Endothelial cell of umbilical vein (primary cell): ENCODE measurements around the gene FAM153A. TPM values are rescaled to one million over a fixed set of nuclear protein-coding genes. Genes with fewer than 3 reads are reported as not detected.
"Not testable (repeated sequence)": the region's sequence is repeated elsewhere in the genome, so short reads cannot be mapped to it uniquely, and the experiment has no call there.

ENCODE experiments used
- BruUV-seq: library from RNA; stranded (reverse); fragments of 400-500 nt; replicated peaks from 2 replicates; lab custom pipeline; 2021; lab: Mats Ljungman, UMichigan
- CTCF ChIA-PET: fragments of 300-600, 350-600 bp; sonication (Branson Sonifier 250); formaldehyde crosslinking; loops from one replicate; lab custom pipeline; 2021; ENCODE audit warnings: antibody characterized with exemption, inconsistent platforms; lab: Charles Lee
- POLR2A ChIA-PET: fragments of 300-600, 350-600 bp; sonication (Branson Sonifier 250); formaldehyde crosslinking; loops from one replicate; lab custom pipeline; 2021; ENCODE audit warnings: antibody characterized with exemption, inconsistent platforms; lab: Charles Lee
- DNase-seq: peaks from one replicate; pipeline ENCODE4 v3.0.0-alpha.2; 2011; ENCODE audit warnings: low read depth, low spot score
- FAIRE-seq: peaks from 2 replicates; lab custom pipeline; 2011; peaks lifted over from hg19 to GRCh38; lab: Jason Lieb, UNC
- H2AFZ ChIP-seq: 2 replicates; pipeline ENCODE4 v1.6.0; 2012; ENCODE audit warnings: low read depth, low read length, control low read depth, inconsistent platforms
- H3K27ac ChIP-seq: 2 replicates; pipeline ENCODE4 v1.5.1; 2011; ENCODE audit warnings: low read depth, mild to moderate bottlenecking, control low read depth, low read length, moderate library complexity; ENCODE audit not compliant: insufficient read depth
- H3K27me3 ChIP-seq, 2 experiments: 2 replicates each; pipeline versions ENCODE4 v1.6.0 to v1.6.1; 2011; ENCODE audit warnings: low read length in 2 of 2, mixed read lengths in 1 of 2; ENCODE audit not compliant: control insufficient read depth in 2 of 2, insufficient read depth in 2 of 2
- H3K36me3 ChIP-seq, 2 experiments: 2 replicates in 1 of 2; 3 replicates in 1 of 2; pipeline ENCODE4 v1.5.1; 2011; ENCODE audit warnings: low read length in 2 of 2, mild to moderate bottlenecking in 1 of 2, moderate library complexity in 1 of 2; ENCODE audit not compliant: control insufficient read depth in 2 of 2, insufficient read depth in 2 of 2; ENCODE audit errors: extremely low read depth in 1 of 2
- H3K4me1 ChIP-seq: 3 replicates; pipeline ENCODE4 v1.5.1; 2011; ENCODE audit warnings: mild to moderate bottlenecking, low read length; ENCODE audit not compliant: control insufficient read depth, insufficient read depth; ENCODE audit errors: extremely low read depth
- H3K4me2 ChIP-seq: 2 replicates; pipeline ENCODE4 v1.6.1; 2011; ENCODE audit warnings: low read length, control low read depth, mixed read lengths; ENCODE audit not compliant: insufficient read depth
- H3K4me3 ChIP-seq, 3 experiments: fragments of 200-600 bp in 1 of 3; sonication (generic), shearing (Covaris generic) in 1 of 3; replicated peaks in 1 of 3; 2 replicates each; pipeline ENCODE4 v1.5.1; 2011 to 2016; ENCODE audit warnings: control low read depth in 3 of 3, low read length in 3 of 3, mild to moderate bottlenecking in 2 of 3, inconsistent platforms in 1 of 3, low read depth in 1 of 3, moderate library complexity in 1 of 3; ENCODE audit not compliant: insufficient read depth in 1 of 3
- H3K79me2 ChIP-seq: 2 replicates; pipeline ENCODE4 v1.6.0; 2012; ENCODE audit warnings: low read length, inconsistent platforms; ENCODE audit not compliant: control insufficient read depth, insufficient read depth
- H3K9ac ChIP-seq: replicated peaks from 2 replicates; pipeline ENCODE3; 2011; ENCODE audit warnings: low read length, control low read depth; ENCODE audit not compliant: insufficient read depth; ENCODE audit errors: extremely low read depth
- H3K9me1 ChIP-seq: replicated peaks from 3 replicates; pipeline ENCODE4 v1.6.0; 2011; ENCODE audit warnings: mild to moderate bottlenecking, low read length; ENCODE audit not compliant: control insufficient read depth, insufficient read depth; ENCODE audit errors: extremely low read depth
- H3K9me3 ChIP-seq: replicated peaks from 2 replicates; pipeline ENCODE4 v1.5.1; 2012; ENCODE audit warnings: low read length, inconsistent platforms; ENCODE audit not compliant: control insufficient read depth, insufficient read depth
- H4K20me1 ChIP-seq: replicated peaks from 2 replicates; pipeline ENCODE3; 2011; ENCODE audit warnings: mild to moderate bottlenecking, low read length; ENCODE audit not compliant: control insufficient read depth, insufficient read depth; ENCODE audit errors: extremely low read depth
- dilution Hi-C: fragments of 300-500 bp; cut with MboI; formaldehyde crosslinking; loops from one replicate; pipeline ENCODE4 v1.15.0; 2019; ENCODE audit warnings: low sequenced_read_pairs; ENCODE audit not compliant: extremely low pct_ligation_motif_present
- intact Hi-C: fragments of 100-400 bp; cut with micrococcal nuclease; formaldehyde crosslinking; loops from one replicate; pipeline ENCODE4 v1.10.0; 2022
- polyA plus RNA-seq, 4 experiments: library from polyadenylated mRNA; depleted of rRNA in 3 of 4; stranded (reverse) in 3 of 4; unstranded in 1 of 4; fragments of >200 nt; gene quantifications; 2 replicates each; pipeline versions ENCODE4 v1.2.1 to v1.2.3, GENCODE V29; 2011 to 2012; ENCODE audit warnings: missing spikeins in 1 of 4
- total RNA-seq: library from RNA; stranded (reverse); gene quantifications from 2 replicates; pipeline ENCODE4 v1.2.3, GENCODE V29; 2021

Gene FAM153A
- total and polyA plus RNA-seq, 2 donors (not counting 3 experiments of a cell fraction or from before 2014, with no cell fraction given): not detected

DNA sequence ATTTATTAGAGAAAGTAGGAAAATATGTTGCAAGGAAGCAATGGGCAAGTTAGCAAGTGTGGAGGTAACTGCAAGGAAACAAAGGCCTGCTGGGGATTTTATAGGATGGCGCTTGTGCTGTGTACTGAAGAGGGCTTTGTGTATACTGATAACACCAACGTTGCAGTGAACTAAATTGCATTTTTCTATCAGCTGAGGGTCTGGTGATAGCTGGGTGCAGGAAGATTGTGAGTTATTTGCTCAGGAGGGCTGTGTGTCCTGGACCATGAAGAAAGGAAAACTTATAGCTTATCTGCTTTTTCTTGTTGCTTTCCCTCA, 88.2 kb downstream of the FAM153A start:
- FAIRE-seq, POLR2A ChIA-PET: not testable (repeated sequence)

DNA sequence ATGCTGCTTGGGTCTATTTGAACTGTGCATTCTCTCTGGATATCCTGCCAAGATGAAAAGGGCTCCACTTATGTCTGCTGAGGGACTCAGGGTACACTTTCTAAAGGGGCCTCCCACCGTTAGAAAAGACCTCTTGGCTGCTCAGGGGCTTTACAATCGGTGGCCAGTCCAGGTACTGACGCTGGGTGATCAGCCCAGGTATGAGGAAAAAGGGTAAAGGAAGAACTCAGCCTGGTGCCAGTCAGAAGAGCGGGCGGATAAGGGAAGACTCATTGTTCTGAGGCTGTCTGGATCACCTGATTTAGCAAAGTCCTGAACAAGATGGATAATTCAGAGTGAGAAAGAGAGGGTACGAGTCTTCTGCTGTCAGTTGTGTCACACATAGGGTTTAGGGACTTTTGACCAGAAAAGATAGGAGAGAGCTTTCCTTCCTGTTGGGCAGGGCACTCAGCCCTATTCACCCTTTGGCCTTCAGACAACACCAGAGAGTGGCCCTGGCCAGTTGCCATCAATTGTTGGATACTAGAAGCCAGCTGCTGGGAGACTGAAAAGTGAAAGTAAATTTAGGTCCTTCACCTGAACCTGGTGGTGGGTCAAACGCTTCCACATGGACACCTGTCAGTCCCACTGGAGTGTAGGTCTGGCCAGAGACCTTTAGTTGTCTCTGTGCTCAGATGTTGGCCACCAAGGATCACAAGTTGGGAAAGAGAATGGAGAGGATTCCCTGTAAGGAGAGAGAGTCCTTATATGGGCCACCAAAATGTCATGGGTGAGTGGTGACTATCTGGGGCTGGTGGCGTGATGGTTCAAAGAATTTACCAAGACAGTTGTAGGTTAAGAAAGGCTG, 88.8 kb downstream of the FAM153A start:
- H3K27me3 ChIP-seq, DNase-seq, H3K9me3 ChIP-seq, H3K79me2 ChIP-seq, intact Hi-C loops, H3K36me3 ChIP-seq, CTCF ChIA-PET, dilution Hi-C loops, H3K9ac ChIP-seq, BruUV-seq, H3K27ac ChIP-seq, H3K9me1 ChIP-seq, H4K20me1 ChIP-seq, POLR2A ChIA-PET, H3K4me1 ChIP-seq, H2AFZ ChIP-seq, H3K4me2 ChIP-seq, H3K4me3 ChIP-seq: not testable (repeated sequence)
- FAIRE-seq: peak; percentile 40

More for the DNA sequence above, 88.2 kb downstream of the FAM153A start:
- H3K27me3 ChIP-seq, CTCF ChIA-PET, H4K20me1 ChIP-seq, H3K36me3 ChIP-seq, H2AFZ ChIP-seq, H3K9me1 ChIP-seq, H3K4me2 ChIP-seq, DNase-seq, H3K9me3 ChIP-seq, H3K27ac ChIP-seq, H3K4me3 ChIP-seq, H3K9ac ChIP-seq, intact Hi-C loops, H3K79me2 ChIP-seq, BruUV-seq, H3K4me1 ChIP-seq, dilution Hi-C loops: not testable (repeated sequence)

DNA sequence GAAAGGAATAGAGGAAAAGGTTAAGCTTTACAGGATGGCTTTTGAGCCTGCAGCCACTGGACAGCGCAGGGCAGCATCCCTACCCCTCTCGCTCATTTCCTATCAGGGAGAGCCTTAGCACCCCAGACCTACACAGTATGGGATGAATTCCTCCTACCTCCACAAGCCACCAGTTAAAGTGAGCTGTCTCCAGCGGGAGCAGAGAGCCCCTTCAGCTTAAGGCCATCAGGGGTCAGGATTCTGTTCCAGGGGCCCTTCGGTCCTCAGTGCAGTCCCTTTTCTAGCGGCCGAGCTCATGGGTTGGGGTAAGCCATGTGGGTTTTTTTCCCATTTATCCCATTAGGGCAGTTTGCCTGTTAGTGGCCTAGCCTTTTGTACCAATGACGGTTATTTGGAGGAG, 89.7 kb downstream of the FAM153A start:
- CTCF ChIA-PET, H2AFZ ChIP-seq, POLR2A ChIA-PET, H3K4me3 ChIP-seq, H3K36me3 ChIP-seq, H3K9me1 ChIP-seq, H3K79me2 ChIP-seq, H3K27ac ChIP-seq, H3K9ac ChIP-seq, intact Hi-C loops, H3K4me1 ChIP-seq, H3K27me3 ChIP-seq, DNase-seq, H4K20me1 ChIP-seq, BruUV-seq, H3K9me3 ChIP-seq, FAIRE-seq, H3K4me2 ChIP-seq, dilution Hi-C loops: not testable (repeated sequence)

DNA sequence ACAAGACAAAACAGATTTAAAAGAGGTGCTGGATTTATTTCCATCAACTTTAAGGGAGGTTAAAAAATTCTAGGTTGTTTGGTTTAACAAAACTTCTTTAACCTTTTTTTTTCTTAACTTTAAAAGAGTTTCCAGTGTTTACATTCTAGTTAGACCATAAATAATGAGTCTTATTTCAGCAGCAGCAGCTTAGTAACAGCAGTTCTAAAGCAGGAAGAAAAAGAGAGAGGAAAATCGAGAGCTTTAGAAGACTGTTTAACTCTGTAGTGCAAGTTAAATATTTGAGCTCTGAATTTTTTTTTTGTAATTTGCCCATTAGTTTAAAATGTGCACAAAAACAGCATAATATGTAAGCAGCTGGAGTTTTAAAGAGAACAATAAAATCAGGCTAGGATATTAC, 90.2 kb downstream of the FAM153A start:
- BruUV-seq, CTCF ChIA-PET, H3K9ac ChIP-seq, intact Hi-C loops, H3K9me1 ChIP-seq, H3K27me3 ChIP-seq, H2AFZ ChIP-seq, H3K4me1 ChIP-seq, H3K79me2 ChIP-seq, H4K20me1 ChIP-seq, DNase-seq, H3K4me3 ChIP-seq, FAIRE-seq, H3K27ac ChIP-seq, H3K36me3 ChIP-seq, dilution Hi-C loops, H3K9me3 ChIP-seq, POLR2A ChIA-PET, H3K4me2 ChIP-seq: not testable (repeated sequence)
